Measurements from ENCODE around the gene MYO1F. TPM values are rescaled to one million over a fixed set of nuclear protein-coding genes. Genes with fewer than 3 reads are reported as not detected.

The MYO1F gene
- total and polyA plus RNA-seq, 2 donors (not counting 1 experiment from before 2014, with no cell fraction given), result 76.3 to 126 TPM

DNA sequence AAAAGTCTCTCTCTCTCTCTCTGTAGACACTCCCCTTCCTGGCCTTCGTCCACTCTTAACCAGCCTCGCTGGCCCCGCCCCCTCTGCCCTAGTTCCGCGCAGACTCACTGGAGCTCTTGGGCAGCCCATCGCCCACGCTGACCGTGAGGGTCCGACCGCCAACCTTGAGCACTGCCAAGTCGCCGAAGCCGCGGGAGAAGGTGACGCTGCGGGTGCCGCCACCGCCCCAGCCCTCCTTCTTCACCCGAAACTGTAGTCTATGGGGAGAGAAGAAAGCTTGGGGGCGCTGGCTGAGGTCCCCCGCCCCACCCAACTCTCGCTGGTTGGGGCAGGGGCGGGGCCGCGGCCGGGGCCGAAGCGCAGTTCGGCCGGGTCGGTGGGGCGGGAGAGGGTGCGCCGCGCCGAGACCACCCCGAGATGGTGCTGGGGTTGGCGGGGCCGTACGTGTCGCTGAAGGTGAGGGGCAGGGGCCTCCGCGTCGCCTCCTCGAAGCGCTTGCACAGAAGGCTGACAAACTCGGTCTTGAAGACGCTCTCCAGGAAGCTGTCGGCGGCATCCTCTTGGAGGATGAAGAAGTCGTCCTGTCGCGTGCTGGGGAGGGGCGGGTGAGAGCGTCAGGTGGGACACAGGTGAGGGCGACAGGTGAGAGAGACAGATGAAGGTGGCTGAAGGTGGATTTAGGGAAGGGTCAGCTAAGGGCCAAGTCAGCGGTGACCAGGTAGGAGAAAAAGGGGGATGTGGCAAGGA, 50.7 kb downstream of the MYO1F start:
- peak; percentile 51 for ATAC-seq (ENCODE audit: low read depth)

More for the DNA sequence above, 50.7 kb downstream of the MYO1F start:
- H3K27me3 ChIP-seq (replicated peaks in 1 of 4; ENCODE audit: control extremely low read depth in 1 of 4, control insufficient read depth in 3 of 4, insufficient read depth in 4 of 4, low read length in 3 of 4), result no peaks in the 10 kb centered on the region
- H3K9ac ChIP-seq (ENCODE audit: low read length), result no peak overlapping the region
- WGBS (ENCODE audit: insufficient coverage), result 78% methylated on average over 57 of the region's 57 CpGs
- no peaks in the 10 kb centered on the region for H3K4me1 ChIP-seq (ENCODE audit: control insufficient read depth in 2 of 2, insufficient read depth in 2 of 2, low read length in 2 of 2)
- intact Hi-C loops (cut with micrococcal nuclease), result no loop called here
- H3K79me2 ChIP-seq (ENCODE audit: control insufficient read depth, insufficient read depth, low read length), result no peaks in the 10 kb centered on the region
- Mint-ChIP-seq H3K4me1 (peaks cover 2% of the 10 kb centered on the region), H3K27me3 (no peaks in the 10 kb centered on the region), H3K27ac (peak overlapping the region; percentile 3), H3K4me3 (peak overlapping the region; percentile 48), H3K9me3 (ENCODE audit: insufficient read depth) (no peaks in the 10 kb centered on the region)
- H3K4me2 ChIP-seq (replicated peaks; ENCODE audit: low read depth, low read length, poor library complexity, severe bottlenecking), result no peak overlapping the region
- TF ChIP-seq CTCF (IDR thresholded peaks at IDR 0.05) (no peak), EZH2 (IDR thresholded peaks at IDR 0.05; ENCODE audit: borderline replicate concordance, insufficient read depth, low read depth, low read length, poor library complexity, severe bottlenecking) (no peak)
- H3K9me3 ChIP-seq (ENCODE audit: control extremely low read depth in 1 of 3, control insufficient read depth in 2 of 3, insufficient read depth in 1 of 3, low read length in 2 of 3), result peaks cover 0 to 7% (median 0%) of the 10 kb centered on the region in 3 donors
- ChIA-PET POLR2A (no interaction called here), CTCF (no interaction called here)
- H3K4me3 ChIP-seq (ENCODE audit: control extremely low read depth in 1 of 5, extremely low read depth in 1 of 5, insufficient read depth in 1 of 5, low read depth in 2 of 5, low read length in 4 of 5), result no peak overlapping the region
- DNase-seq, result no peak
- no peak overlapping the region for H2AFZ ChIP-seq (ENCODE audit: insufficient read depth, low read depth, low read length, poor library complexity, severe bottlenecking)
- no peak overlapping the region for H3K27ac ChIP-seq (ENCODE audit: low read length in 2 of 2)
- H3K36me3 ChIP-seq (replicated peaks in 1 of 2; ENCODE audit: control extremely low read depth in 1 of 2, control insufficient read depth in 1 of 2, extremely low read depth in 1 of 2, insufficient read depth in 2 of 2, low read length in 1 of 2), result peaks cover 3 to 63% of the 10 kb centered on the region in 2 experiments
- H4K20me1 ChIP-seq (ENCODE audit: control insufficient read depth, insufficient read depth, low read length, poor library complexity, severe bottlenecking), result no peaks in the 10 kb centered on the region

Measured in B cell (primary cell).